HEK293 (cell line): Measurements from ENCODE around the gene UNC93A.

Experiments
- CTCF ChIA-PET: fragments of 350-600 bp; formaldehyde crosslinking; extraction: SDS; loops from one replicate; lab custom pipeline; 2021; ENCODE audit warnings: antibody characterized with exemption; lab: Yijun Ruan, JAX
- POLR2A ChIA-PET: fragments of 300-600 bp; formaldehyde crosslinking; extraction: SDS; loops from one replicate; lab custom pipeline; 2020; ENCODE audit warnings: antibody characterized with exemption, inconsistent platforms; lab: Yijun Ruan, JAX
- H3K27ac ChIP-seq: fragments of 200-500 bp; sonication (Bioruptor generic); 2 replicates; pipeline ENCODE4 v1.5.1; 2014; ENCODE audit warnings: low read depth, low read length, control low read depth, inconsistent platforms; ENCODE audit errors: extremely low read depth
- H3K36me3 ChIP-seq, 2 experiments: fragments of 200-500 bp in 1 of 2; sonication (Bioruptor generic) in 1 of 2; 1 replicate in 1 of 2; 2 replicates in 1 of 2; pipeline ENCODE4 v1.5.1; 2014 to 2017; ENCODE audit warnings: inconsistent platforms in 2 of 2, low read length in 2 of 2; ENCODE audit not compliant: control insufficient read depth in 2 of 2, insufficient read depth in 1 of 2
- H3K4me1 ChIP-seq: fragments of 200-500 bp; sonication (Bioruptor generic); 2 replicates; pipeline ENCODE4 v1.5.1; 2014; ENCODE audit warnings: mild to moderate bottlenecking, low read length, inconsistent platforms; ENCODE audit not compliant: control insufficient read depth, insufficient read depth
- H3K4me3 ChIP-seq: 2 replicates; pipeline ENCODE4 v1.5.1; 2011; ENCODE audit warnings: low read depth, mild to moderate bottlenecking, control low read depth, low read length, moderate library complexity
- H3K9me3 ChIP-seq: fragments of 200-500 bp; sonication (Bioruptor generic); 2 replicates; pipeline ENCODE4 v1.5.1; 2014; ENCODE audit warnings: low read depth, low read length, inconsistent platforms; ENCODE audit not compliant: control insufficient read depth, insufficient read depth
- BCL11A ChIP-seq: fragments of 450-650 bp; formaldehyde crosslinking; IDR thresholded peaks from 2 replicates; pipeline ENCODE4 v1.5.1; 2016; ENCODE audit warnings: low read depth, missing biosample characterization, missing genetic modification characterization
- INSM2 ChIP-seq: fragments of 450-650 bp; formaldehyde crosslinking; IDR thresholded peaks from 2 replicates; pipeline ENCODE4 v1.5.1; 2016; ENCODE audit warnings: missing biosample characterization, missing genetic modification characterization
- OSR2 ChIP-seq: fragments of 450-650 bp; formaldehyde crosslinking; IDR thresholded peaks from 2 replicates; pipeline ENCODE4 v1.5.1; 2016; ENCODE audit warnings: missing biosample characterization, missing genetic modification characterization
- SP2 ChIP-seq: fragments of 450-650 bp; formaldehyde crosslinking; IDR thresholded peaks from 2 replicates; pipeline ENCODE4 v1.5.1; 2016; ENCODE audit warnings: missing biosample characterization, missing genetic modification characterization
- ZBTB11 ChIP-seq: fragments of 450-650 bp; formaldehyde crosslinking; conservative IDR thresholded peaks from 2 replicates; pipeline ENCODE4 v1.5.1; 2016; ENCODE audit warnings: low read depth, missing biosample characterization, missing genetic modification characterization
- ZBTB7A ChIP-seq: fragments of 450-650 bp; formaldehyde crosslinking; IDR thresholded peaks from 2 replicates; pipeline ENCODE4 v1.5.1; 2016; ENCODE audit warnings: low read depth, missing biosample characterization, missing genetic modification characterization
- ZNF112 ChIP-seq: fragments of 450-650 bp; formaldehyde crosslinking; IDR thresholded peaks from 2 replicates; pipeline ENCODE4 v1.5.0; 2017; ENCODE audit warnings: missing biosample characterization, missing genetic modification characterization
- ZNF174 ChIP-seq: fragments of 450-650 bp; formaldehyde crosslinking; IDR thresholded peaks from 2 replicates; pipeline ENCODE4 v1.5.0; 2017; ENCODE audit warnings: missing biosample characterization, mild to moderate bottlenecking, missing genetic modification characterization
- ZNF175 ChIP-seq: fragments of 450-650 bp; formaldehyde crosslinking; IDR thresholded peaks from 2 replicates; pipeline ENCODE4 v1.5.1; 2016; ENCODE audit warnings: missing biosample characterization, missing genetic modification characterization
- ZNF221 ChIP-seq: fragments of 450-650 bp; formaldehyde crosslinking; IDR thresholded peaks from 2 replicates; pipeline ENCODE4 v1.5.1; 2017; ENCODE audit warnings: missing biosample characterization, missing genetic modification characterization, borderline replicate concordance
- ZNF280D ChIP-seq: fragments of 450-650 bp; formaldehyde crosslinking; IDR thresholded peaks from 2 replicates; pipeline ENCODE4 v1.5.1; 2016; ENCODE audit warnings: missing biosample characterization, missing genetic modification characterization
- ZNF37A ChIP-seq: fragments of 450-650 bp; IDR thresholded peaks from 2 replicates; pipeline ENCODE4 v1.5.1; 2018; ENCODE audit warnings: missing biosample characterization, missing genetic modification characterization
- ZNF48 ChIP-seq: fragments of 450-650 bp; formaldehyde crosslinking; IDR thresholded peaks from 2 replicates; pipeline ENCODE4 v1.5.1; 2016; ENCODE audit warnings: missing biosample characterization, missing genetic modification characterization
- ZNF530 ChIP-seq: fragments of 450-650 bp; formaldehyde crosslinking; IDR thresholded peaks from 2 replicates; pipeline ENCODE4 v1.5.1; 2016; ENCODE audit warnings: low read depth, missing biosample characterization, missing genetic modification characterization
- ZNF585B ChIP-seq: fragments of 450-650 bp; formaldehyde crosslinking; IDR thresholded peaks from 2 replicates; pipeline ENCODE4 v1.5.1; 2016; ENCODE audit warnings: missing biosample characterization, missing genetic modification characterization
- ZNF664 ChIP-seq: fragments of 450-650 bp; formaldehyde crosslinking; IDR thresholded peaks from 2 replicates; pipeline ENCODE4 v1.5.1; 2016; ENCODE audit warnings: missing biosample characterization, missing genetic modification characterization
- ZNF677 ChIP-seq: fragments of 450-650 bp; IDR thresholded peaks from 2 replicates; pipeline ENCODE4 v1.5.0; 2018; ENCODE audit warnings: missing biosample characterization, mild to moderate bottlenecking, missing genetic modification characterization, moderate library complexity
- ZNF704 ChIP-seq: fragments of 450-650 bp; formaldehyde crosslinking; IDR thresholded peaks from 2 replicates; pipeline ENCODE4 v1.5.1; 2016; ENCODE audit warnings: missing biosample characterization, missing genetic modification characterization
- ZNF747 ChIP-seq: fragments of 450-650 bp; formaldehyde crosslinking; IDR thresholded peaks from 2 replicates; pipeline ENCODE4 v1.5.1; 2016; ENCODE audit warnings: missing biosample characterization, missing genetic modification characterization
- ZNF830 ChIP-seq: fragments of 450-650 bp; IDR thresholded peaks from 2 replicates; pipeline ENCODE4 v1.5.0; 2018; ENCODE audit warnings: missing biosample characterization, missing genetic modification characterization, low read depth, mild to moderate bottlenecking, moderate library complexity
- ZSCAN16 ChIP-seq: fragments of 450-650 bp; formaldehyde crosslinking; IDR thresholded peaks from 2 replicates; pipeline ENCODE4 v1.5.1; 2016; ENCODE audit warnings: missing biosample characterization, missing genetic modification characterization
- TF ChIP-seq, protein P1 (sequence below): fragments of 450-650 bp; formaldehyde crosslinking; IDR thresholded peaks from 2 replicates; pipeline ENCODE4 v1.5.1; 2016; ENCODE audit warnings: missing biosample characterization, missing genetic modification characterization

UNC93A gene

DNA sequence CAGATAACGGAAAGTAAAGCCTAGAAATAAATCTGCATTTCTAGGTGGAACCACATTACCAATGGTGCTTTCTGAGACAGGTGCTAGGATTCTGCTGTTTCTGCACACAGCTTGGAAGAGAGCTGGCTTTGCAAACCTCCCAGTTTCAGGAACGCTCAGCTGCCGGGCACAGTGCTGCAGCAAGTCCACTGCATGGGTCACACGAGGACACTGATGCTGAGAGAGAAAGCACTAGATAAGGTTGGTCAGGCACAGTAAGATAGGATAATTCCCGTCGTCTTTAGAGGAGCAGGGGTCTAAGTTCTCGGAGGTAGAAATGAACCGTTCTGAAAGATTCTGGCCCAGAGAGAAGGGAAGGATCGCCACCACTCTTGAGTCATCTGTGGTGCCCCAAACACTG, 11.0 kb downstream of the UNC93A start (continued):
- TF ChIP-seq ZNF530: no peak
- TF ChIP-seq ZNF174 (tag by site-specific recombination): no peak
- TF ChIP-seq ZNF585B (tag by site-specific recombination): no peak
- TF ChIP-seq ZNF747: no peak
- no peak for TF ChIP-seq ZNF677 (tag by site-specific recombination)
- TF ChIP-seq, protein P1, sequence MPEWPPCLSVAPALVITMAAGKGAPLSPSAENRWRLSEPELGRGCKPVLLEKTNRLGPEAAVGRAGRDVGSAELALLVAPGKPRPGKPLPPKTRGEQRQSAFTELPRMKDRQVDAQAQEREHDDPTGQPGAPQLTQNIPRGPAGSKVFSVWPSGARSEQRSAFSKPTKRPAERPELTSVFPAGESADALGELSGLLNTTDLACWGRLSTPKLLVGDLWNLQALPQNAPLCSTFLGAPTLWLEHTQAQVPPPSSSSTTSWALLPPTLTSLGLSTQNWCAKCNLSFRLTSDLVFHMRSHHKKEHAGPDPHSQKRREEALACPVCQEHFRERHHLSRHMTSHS: no peak
- no peak for TF ChIP-seq ZNF37A (tag by site-specific recombination)
- TF ChIP-seq OSR2: no peak

- TF ChIP-seq ZNF112: no peak
- Histone ChIP-seq H3K4me1 (no peaks in the 10 kb centered on the region), H3K9me3 (no peaks in the 10 kb centered on the region), H3K36me3 (no peaks in the 10 kb centered on the region), H3K4me3 (no peak overlapping the region), H3K27ac (no peak overlapping the region)
- ChIA-PET CTCF (interaction anchor here (1.1 kb wide), 1 partner anchor 12 kb away, joined by 3 read pairs; no protein-coding TSS in a partner anchor), POLR2A (no interaction called here)
These were observed 11.7 kb downstream of the UNC93A start for GRCh38 chr6:167302796-167303195.

DNA sequence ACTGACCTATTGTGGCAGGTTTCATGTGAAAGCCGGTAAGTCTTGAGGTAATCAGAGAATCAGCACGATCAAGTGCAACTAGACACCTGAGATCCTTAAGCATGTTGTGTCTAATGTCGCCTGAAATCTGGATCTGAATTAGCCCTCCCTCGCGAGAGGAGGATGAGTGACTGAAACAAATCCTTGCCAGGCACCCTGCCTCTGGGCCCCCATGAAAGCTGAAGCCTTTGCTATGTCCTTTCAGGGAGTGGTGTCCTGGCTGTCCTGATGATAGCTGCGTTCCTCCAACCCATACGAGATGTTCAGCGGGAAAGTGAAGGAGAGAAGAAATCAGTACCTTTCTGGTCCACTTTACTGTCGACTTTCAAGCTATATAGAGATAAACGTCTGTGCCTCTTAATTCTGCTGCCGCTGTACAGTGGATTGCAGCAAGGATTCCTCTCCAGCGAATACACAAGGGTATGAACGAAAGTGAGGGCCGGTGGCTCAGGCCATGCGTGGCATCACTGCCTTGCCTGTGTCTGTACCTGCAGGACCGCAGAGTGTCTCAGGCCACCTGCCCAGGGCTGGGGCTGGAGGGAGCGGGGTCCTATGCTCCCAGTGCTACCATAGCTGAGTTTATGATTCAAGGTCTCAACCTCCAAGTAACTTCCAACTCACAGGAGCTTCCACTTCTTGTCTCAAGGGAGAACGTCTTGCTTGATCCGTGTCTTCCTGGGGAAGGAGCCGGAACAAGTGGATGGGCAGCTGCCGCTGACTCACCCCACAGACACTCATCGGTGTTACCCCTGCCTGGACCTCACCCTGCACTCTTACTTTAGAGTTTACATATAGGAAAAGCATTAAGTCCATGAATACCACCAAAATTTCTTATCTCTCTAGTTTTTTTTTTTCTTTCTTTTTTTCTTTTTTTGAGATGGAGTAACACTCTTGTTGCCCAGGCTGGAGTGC, 12.8 kb downstream of the UNC93A start:
- no peak overlapping the region for H3K4me3 ChIP-seq
- H3K9me3 ChIP-seq: no peaks in the 10 kb centered on the region
- H3K36me3 ChIP-seq: no peaks in the 10 kb centered on the region
- ChIA-PET CTCF (interaction anchor here (0.5 to 1.6 kb wide), 6 partner anchors 10 to 47 kb away, joined by 3 to 5 read pairs (median 4); no protein-coding TSS in a partner anchor), POLR2A (no interaction called here)
- H3K27ac ChIP-seq: no peak overlapping the region
- H3K4me1 ChIP-seq: no peaks in the 10 kb centered on the region
- no peak for TF ChIP-seq ZBTB7A
- TF ChIP-seq ZNF221 (tag by site-specific recombination): no peak
- TF ChIP-seq ZSCAN16 (tag by site-specific recombination): no peak
- TF ChIP-seq ZNF48: no peak
- no peak for TF ChIP-seq ZBTB11
- TF ChIP-seq INSM2: no peak
- TF ChIP-seq ZNF830 (tag by site-specific recombination): no peak
- TF ChIP-seq ZNF280D (tag by site-specific recombination): no peak
- TF ChIP-seq ZNF704 (tag by site-specific recombination): no peak
- no peak for TF ChIP-seq SP2 (tag by site-specific recombination)
- TF ChIP-seq ZNF175: no peak
- TF ChIP-seq ZNF664: no peak
- no peak for TF ChIP-seq BCL11A (tag by site-specific recombination)
